Measurements from ENCODE around the gene RIPOR3.
"Not testable (repeated sequence)": the region's sequence is repeated elsewhere in the genome, so short reads cannot be mapped to it uniquely, and the experiment has no call there.

The RIPOR3 gene

DNA sequence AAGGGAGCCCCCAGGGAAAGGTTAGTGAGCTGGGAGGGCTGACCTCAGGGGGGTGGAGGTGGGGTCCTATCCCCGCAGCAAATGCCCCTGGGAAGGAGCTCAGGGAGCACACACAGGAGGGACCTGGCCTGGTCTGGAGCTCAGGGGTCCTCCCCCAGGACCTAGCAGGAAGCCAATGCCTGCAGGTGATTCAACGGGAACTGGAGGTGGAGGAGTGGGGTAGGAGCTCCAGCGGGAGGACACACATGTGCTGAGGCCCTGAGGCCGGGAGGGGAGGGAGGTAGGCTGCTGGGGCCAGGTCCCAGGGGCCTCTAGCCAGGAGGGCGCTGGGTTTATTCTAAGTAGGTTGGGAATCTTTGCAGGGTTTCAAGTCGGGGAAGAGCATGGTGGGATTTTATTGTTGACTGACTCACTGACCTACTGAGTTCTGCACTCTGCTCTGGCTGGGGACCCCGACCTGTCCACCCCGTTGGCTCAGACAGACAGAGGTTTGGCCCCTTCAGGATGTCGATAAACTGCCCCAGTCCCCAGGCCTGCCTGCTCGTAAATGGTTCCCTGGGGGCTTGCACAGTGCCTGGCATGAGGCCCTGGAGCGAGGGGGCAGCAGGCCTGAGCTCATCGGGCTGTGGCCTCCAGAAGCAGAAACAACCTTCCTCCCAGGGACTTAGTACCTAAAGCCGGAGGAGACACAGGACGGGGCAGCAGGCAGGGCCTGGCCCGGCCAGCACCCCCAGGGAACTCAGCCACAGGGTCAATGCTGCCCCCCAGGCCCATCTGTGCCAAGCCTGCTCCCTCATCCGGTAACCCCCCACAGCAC is 62.3 kb downstream of the RIPOR3 start:
- DNase-seq: no peak

GRCh38 chr20:50628332-50628731 is 63.0 kb downstream of the RIPOR3 start:
- DNase-seq: peak; percentile 89

GRCh38 chr20:50627747-50628146 is 63.6 kb downstream of the RIPOR3 start:
- no peak for DNase-seq

DNA sequence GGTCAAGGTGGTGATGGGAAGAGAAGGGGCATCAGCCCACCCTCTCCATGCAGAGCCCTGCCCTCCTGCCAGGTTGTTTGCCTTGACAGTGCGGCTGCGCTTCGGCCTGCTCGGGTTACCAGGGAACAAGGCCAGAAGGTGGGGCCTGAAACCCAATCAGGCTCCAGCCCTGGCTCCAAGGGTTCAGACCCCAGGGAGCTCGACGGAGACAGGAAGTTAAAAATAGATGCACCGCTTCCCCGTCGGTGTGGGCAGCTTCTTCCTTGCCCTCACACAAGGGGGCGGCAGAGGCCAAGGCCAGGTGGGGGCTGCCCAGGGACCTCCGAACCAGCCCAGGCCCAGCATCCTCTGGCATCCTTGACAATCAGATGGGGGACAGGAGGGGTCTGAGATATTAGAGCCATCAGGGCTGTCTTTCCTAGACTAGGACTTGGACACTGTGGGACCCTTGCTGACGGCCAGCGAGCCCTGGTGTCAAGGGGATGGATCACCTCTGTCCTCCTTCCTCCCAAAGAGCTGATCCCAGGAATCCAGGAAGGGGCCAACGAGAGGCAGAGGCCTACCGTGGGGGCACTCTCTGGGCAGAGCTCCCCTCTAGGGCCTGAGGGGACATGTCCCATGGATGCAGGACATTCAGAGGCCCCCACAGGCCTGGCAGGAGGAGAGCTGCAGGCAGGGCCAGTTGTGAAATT is 65.2 kb downstream of the RIPOR3 start:
- peak; percentile 88 for DNase-seq

- peak; percentile 85 for DNase-seq
These were observed 66.9 kb downstream of the RIPOR3 start for GRCh38 chr20:50624351-50625016.

GRCh38 chr20:50621068-50621665 is 70.2 kb downstream of the RIPOR3 start:
- DNase-seq: no peak

- DNase-seq: not testable (repeated sequence)
These were observed 70.9 kb downstream of the RIPOR3 start for GRCh38 chr20:50620459-50620858.

DNA sequence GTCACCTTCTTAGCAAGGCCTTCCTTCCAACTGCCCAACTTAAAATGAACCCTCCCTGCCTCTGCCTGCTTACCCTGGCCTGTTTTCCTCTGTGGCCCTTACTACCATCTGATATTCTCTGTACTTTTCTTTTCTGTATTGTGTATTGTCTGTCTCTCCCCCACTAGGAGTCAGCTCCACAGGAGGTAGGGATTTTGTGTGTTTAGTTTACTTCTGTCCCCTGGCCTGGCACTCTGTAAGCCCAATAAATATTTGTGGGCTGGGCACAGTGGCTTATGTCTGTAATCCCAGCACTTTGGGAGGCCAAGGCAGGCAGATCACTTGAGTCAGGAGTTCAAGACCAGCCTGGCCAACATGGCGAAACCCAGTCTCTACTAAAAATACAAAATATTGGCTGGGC is 72.8 kb downstream of the RIPOR3 start:
- no peak for DNase-seq

DNA sequence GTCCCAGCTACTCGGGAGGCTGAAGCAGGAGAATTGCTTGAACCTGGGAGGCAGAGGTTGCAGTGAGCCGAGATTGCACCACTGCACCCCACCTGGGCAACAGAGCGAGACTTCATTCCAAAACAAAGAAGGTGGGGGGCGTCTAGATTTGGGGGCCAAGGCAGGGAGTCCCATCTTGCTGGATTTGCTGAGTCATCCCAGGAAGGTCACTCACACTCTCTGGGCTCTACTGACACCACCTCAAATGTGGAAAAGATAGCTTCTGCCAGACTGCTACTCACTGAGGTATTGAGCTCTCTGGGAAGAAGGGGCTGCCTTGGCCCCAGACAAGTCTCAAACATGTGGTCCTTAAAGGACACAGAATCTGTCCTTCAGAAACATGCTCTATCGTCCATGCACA is 74.3 kb downstream of the RIPOR3 start:
- no peak for DNase-seq

- DNase-seq: no peak
These were observed 75.9 kb downstream of the RIPOR3 start for GRCh38 chr20:50615407-50615806.

- DNase-seq: no peak
These were observed 77.7 kb downstream of the RIPOR3 start for GRCh38 chr20:50613438-50614169.

GRCh38 chr20:50611128-50611810 is 80.1 kb downstream of the RIPOR3 start:
- no peak for DNase-seq

- DNase-seq: no peak
These were observed 81.1 kb downstream of the RIPOR3 start for GRCh38 chr20:50610212-50610718.

DNA sequence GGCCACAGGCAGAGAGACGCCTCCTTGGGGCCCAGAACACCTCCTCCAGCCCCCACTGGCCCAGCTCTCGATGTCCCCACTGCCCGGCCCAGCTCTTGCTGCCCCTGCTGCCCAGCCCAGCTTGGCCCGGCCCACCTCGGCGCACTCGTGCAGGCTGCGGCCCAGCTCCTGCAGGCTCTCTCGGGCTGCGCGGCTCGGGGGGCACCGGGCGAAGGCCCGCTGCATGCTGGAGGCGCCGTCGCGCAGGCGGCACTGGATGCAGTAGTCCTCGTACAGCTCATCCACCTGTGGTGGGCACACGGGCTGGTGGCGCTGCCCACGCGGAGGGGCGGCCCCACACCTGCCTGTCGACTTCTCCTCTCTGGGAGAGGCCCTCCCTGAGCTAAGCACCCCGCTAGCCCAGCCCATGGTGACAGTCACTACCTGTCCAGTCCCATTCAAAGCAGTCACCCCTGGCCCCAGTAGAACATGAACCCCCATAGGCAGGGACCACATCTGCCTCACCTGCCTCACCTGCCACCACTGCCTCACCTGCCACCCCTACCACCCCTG is 81.8 kb downstream of the RIPOR3 start:
- no peak for DNase-seq

- DNase-seq: no peak
These were observed 82.6 kb downstream of the RIPOR3 start for GRCh38 chr20:50608750-50609104.

GRCh38 chr20:50607850-50608749 is 83.2 kb downstream of the RIPOR3 start:
- no peak for DNase-seq

DNA sequence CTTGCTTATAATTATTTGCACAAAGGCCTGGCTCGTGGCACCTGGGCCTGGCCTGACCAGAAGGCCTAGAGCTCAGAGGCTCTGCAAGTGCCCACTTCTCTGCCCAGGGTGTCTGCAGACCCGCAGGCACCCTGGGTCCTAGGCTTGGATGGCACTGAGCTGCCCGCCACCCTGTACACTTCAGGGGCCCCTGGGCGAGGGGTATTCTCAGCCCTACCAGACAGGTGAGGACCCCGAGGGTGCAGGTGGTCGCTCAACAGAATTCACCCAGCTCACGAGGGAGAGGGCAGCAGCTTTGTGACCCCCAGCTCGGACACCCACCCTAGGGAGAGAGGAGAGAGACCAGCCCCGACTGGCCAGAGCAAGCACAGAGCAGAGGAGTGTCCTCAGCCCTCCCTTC is 83.9 kb downstream of the RIPOR3 start:
- no peak for DNase-seq

GRCh38 chr20:50605136-50605535 is 86.2 kb downstream of the RIPOR3 start:
- no peak for DNase-seq

DNA sequence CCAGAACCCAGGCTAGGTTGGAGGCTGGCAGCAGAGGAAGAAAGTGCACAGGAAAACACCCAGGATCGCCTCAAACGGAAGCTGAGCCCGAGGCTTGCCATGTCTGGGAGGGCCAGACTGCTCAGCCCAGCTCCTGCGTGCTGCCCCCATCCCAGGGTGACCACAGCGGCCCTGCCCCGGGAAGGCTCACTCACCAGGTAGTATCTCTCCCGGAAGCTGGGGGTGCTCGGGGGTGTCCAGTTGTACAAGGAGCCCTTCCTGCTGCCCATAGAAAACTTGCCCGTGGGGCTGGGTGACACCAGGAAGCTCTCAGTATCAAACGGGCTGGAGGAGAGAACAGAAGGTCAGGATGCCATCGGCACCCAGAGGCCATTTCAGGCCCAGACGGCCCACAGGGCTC is 86.9 kb downstream of the RIPOR3 start:
- no peak for DNase-seq

- DNase-seq: no peak
These were observed 88.8 kb downstream of the RIPOR3 start for GRCh38 chr20:50602432-50603088.
